Urothelium cell line (cell line): Measurements from ENCODE around the gene ERRFI1.
A peak's percentile ranks its signal among the peaks of the same experiment; 100 is the strongest.
"Not testable (repeated sequence)": the region's sequence is repeated elsewhere in the genome, so short reads cannot be mapped to it uniquely, and the experiment has no call there.

Experiments
- DNase-seq: peaks from one replicate; pipeline ENCODE4 v3.0.0; 2011; ENCODE audit warnings: low spot score, mixed read lengths
- FAIRE-seq: peaks from 2 replicates; lab custom pipeline; 2011; peaks lifted over from hg19 to GRCh38; lab: Jason Lieb, UNC

ERRFI1 gene, protein sequence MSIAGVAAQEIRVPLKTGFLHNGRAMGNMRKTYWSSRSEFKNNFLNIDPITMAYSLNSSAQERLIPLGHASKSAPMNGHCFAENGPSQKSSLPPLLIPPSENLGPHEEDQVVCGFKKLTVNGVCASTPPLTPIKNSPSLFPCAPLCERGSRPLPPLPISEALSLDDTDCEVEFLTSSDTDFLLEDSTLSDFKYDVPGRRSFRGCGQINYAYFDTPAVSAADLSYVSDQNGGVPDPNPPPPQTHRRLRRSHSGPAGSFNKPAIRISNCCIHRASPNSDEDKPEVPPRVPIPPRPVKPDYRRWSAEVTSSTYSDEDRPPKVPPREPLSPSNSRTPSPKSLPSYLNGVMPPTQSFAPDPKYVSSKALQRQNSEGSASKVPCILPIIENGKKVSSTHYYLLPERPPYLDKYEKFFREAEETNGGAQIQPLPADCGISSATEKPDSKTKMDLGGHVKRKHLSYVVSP

DNA sequence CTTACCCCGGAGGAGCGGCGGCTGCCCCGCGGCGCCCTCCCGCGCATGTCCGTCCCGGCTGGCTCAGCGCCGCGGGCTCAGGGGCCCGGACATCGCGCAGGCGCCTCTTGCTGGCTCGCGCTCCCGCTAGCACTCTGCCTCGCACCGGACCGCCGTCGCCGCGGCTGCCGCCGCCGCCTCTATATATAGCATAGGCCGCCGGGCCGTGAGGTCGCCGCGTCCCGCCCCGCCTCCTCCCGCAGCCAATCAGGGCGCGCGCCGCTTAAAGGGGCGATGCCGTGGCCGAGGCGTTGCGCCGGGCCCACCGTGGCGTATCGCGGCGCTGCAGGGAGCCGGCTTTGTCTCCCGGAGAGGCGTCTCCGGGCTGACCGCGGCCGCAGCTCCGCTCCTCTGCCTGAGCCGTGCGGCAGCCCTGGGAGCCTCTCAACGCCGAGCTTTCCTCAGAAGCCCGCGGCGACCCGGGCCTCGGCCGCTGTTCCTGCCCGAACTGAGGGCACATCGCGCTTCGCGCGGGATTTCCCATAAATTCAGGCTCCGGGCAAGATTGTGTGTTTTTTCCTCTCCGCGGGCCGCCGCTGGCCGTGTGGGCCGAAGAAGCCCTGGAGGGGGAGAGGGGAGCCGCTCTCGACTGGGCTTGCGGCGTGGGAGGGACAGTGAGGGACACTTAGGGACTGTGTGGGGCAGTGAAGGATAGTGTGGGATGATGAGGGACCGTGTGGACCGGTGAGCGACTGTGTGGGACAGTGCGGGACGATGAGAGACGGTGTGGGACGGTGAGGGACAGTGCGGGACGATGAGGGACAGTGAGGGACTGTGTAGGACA lies at the start of gene ERRFI1:
Gene ERRFI1 (minus strand): TSS at position 157 of the 823 bp plus-strand sequence. CDS start 10,690 bp downstream, outside the sequence.
- DNase-seq: peak; percentile 91
- FAIRE-seq: no peak

DNA sequence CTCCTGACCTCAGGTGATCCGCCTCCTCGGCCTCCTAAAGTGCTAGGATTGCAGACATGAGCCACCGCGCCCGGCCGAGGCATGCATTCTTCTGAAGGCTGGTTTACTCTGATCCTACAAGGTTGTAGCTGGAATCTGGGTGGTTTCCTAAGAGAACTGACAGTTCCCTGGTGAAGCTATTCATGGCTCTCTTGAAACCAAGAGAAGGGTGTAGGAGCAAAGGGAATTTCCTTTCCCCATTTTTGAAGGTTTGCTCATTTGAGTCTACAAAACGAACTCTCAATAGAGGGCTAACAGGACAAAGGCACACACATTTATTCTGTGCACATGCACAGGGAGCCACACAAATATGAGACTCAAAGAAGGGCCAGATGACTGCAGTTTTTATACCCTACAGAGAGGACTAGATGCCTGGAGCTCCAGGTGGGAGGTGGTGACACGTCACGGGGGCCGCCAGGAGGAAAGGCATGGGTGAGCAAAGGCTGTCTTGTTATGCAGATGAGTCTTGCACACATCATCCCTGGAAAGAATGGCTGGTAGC lies 49.5 kb upstream of the ERRFI1 start:
- no peak for FAIRE-seq
- DNase-seq: no peak

DNA sequence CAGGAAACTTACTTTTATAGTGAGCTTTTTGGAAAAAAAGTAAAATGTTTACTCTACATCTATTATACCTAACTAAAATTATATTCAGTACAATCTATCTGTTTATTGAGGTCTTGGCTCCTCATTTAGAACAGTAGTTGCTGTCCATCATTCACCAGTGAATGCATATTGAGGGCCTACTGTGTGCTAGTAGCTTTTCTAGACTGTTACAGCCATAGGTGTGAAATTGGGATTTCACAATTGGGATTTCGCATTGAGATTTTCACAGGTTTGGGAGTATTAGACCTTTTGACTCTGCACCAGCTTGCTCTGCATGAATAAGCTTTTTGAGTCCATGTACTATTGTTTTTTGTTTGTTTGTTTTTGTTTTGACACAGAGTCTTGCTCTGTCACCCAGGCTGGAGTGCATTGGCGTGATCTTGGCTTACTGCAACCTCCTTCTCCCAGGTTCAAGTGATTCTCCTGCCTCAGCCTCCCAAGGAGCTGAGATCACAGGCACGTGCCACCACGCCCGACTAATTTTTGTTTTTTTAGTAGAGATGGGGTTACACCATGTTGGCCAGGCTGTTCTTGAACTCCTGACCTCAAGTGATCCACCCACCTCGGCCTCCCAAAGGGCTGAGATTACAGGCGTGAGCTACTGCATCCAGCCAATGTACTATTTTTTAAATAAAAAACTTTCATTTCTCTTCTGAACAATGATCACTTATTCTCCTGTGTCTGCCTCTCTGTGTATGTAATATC lies 47.2 kb upstream of the ERRFI1 start:
- FAIRE-seq (no peak), DNase-seq (no peak)

GRCh38 chr1:8070381-8070811 lies 44.3 kb upstream of the ERRFI1 start:
- FAIRE-seq (no peak), DNase-seq (no peak)

DNA sequence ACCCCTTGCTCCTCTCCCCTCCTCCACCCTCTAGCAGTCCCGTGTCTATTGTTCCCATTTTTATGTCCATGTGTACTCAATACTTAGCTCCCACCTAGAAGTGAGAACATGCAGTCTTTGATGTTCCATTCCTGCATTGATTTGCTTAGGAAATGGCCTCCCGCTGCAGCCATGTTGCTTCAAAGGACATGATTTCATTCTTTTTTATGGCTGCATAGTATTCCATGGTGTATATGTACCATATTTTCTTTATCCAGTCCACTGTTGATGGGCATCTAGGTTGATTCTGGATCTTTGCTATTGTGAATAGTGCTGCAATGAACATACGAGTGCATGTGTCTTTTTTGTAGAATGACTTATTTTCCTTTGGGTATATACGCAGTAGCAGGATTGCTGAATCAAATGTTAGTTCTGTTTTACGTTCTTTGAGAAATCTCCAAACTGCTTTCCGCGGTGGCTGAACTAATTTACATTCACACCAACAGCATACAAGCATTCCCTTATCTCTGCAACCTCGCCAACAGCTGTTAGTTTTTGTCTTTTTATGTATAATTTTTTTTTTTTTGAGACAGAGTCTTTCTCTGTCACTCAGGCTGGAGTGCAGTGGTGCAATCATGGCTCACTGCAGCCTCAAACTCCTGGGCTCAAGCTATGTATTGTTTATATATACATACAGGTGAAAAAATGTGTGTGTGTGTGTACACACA lies 43.7 kb upstream of the ERRFI1 start:
- not testable (repeated sequence) for FAIRE-seq, DNase-seq

- no peak for FAIRE-seq
- no peak for DNase-seq
Measured at GRCh38 chr1:8065369-8065768, 39.3 kb upstream of the ERRFI1 start.

- FAIRE-seq: no peak
Measured at GRCh38 chr1:8063298-8064036, 37.4 kb upstream of the ERRFI1 start.

DNA sequence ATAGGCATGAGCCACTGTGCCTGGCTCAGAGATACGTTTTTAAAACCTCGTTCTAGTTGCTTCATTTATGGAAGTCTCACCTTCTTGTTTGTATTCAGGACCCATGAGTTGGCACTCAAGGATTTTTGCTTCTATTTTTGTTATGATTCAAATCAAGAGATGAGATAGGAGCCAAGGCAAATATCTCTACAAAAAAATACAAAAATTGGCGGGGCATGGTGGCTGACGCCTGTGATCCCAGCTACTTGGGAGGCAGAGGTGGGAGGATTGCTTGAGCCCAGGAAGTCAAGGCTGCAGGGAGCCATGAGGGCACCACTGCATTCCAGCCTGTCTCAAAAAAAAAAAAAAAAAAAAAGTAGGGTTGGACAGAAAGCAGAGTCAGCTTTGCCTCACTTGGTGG lies 36.8 kb upstream of the ERRFI1 start:
- DNase-seq (no peak), FAIRE-seq (no peak)

More at GRCh38 chr1:8063298-8064036, 37.4 kb upstream of the ERRFI1 start:
- no peak for DNase-seq

GRCh38 chr1:8061673-8062386 lies 35.7 kb upstream of the ERRFI1 start:
- FAIRE-seq (no peak), DNase-seq (no peak)

DNA sequence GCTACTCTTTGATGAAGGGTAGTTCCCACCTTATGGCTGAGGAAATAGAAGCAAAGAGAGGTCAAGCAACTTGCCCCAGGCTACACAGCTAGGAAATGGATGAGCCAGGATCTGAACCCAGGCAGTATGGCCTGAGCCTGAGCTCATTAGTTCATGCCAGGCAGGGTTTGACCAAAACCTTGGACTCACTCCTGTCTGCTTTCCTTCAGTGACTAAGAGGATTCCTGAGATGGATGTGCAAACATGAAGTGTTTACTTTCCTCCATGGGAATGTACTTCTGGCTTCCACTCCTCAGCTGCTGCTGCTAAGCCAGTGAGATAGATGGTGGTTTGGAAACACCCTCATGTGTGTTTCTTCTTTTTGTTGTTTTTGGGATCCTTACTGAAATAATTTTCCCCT lies 35.1 kb upstream of the ERRFI1 start:
- no peak for FAIRE-seq
- peak; percentile 62 for DNase-seq

- DNase-seq (no peak), FAIRE-seq (no peak)
Measured at GRCh38 chr1:8059161-8059622, 33.1 kb upstream of the ERRFI1 start.

DNA sequence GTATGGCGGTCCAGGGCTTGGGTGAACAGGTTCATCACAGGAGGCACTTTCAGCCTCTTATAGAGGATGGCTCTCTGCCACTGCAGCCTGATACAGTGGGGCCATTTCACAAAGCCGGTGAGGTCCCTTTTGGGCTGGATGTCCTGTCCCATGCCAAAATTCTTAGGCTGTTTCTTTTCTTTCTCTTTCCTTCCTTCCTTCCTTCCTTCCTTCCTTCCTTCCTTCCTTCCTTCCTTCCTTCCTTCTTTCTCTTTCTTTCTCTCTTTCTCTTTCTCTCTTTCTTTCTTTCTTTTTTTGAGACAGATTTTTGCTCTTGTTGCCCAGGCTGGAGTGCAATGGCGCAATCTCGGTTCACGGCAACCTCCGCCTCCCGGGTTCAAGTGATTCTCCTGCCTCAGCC lies 31.7 kb upstream of the ERRFI1 start:
- FAIRE-seq, DNase-seq: not testable (repeated sequence)

GRCh38 chr1:8055973-8056372 lies 29.9 kb upstream of the ERRFI1 start:
- peak; percentile 46 for DNase-seq
- FAIRE-seq: no peak

DNA sequence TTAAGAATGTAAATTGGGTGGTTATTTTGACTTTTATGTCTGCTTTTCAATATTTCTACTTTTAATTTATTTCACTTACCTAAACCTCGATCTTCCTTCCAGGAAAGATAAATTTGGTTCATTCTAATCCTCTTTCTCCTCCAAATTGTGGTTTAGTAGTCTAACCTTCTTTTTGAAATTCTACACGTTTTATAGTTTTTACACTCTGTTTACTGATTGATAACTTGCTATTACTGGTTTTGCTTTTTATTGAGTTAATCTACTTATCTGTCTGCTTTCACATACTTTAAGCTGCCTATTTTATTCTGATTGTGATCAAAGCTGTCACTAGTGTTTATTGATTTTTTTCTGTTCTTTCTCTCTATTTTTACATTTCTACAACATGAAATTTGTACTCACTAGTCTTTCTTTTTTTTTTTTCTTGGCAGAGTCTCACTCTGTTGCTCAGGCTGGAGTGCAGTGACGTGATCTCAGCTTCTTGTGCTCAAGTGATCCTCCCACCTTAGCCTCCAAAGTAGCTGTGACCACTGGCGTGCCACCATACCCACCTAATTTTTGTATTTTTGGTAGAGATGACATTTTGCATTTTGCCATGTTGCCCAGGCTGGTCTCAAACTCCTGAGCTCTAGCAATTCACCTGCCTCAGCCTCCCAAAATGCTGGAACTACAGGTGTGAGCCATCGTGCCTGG lies 27.9 kb upstream of the ERRFI1 start:
- FAIRE-seq: no peak
- DNase-seq: no peak

DNA sequence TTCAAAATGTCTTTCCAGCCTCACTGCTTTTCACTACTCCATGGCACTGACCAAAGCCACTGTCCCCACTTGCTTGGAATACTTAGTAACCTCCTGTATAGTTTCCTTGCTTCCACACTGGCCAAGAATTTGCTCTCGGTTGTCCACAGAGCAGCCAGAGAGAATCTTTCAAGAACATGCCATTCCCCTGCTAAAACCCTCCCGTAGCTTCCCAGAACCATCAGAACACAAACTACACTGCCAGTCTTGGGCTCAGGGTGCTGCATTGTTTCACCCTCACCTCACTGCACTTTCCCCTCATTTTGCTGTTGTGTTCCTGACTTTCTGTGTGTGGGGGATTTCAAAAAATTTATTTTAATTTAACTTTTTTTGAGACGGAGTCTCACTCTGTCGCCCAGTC lies 25.5 kb upstream of the ERRFI1 start:
- DNase-seq (no peak), FAIRE-seq (no peak)

- not testable (repeated sequence) for FAIRE-seq, DNase-seq
Measured at GRCh38 chr1:8049229-8049628, 23.1 kb upstream of the ERRFI1 start.

DNA sequence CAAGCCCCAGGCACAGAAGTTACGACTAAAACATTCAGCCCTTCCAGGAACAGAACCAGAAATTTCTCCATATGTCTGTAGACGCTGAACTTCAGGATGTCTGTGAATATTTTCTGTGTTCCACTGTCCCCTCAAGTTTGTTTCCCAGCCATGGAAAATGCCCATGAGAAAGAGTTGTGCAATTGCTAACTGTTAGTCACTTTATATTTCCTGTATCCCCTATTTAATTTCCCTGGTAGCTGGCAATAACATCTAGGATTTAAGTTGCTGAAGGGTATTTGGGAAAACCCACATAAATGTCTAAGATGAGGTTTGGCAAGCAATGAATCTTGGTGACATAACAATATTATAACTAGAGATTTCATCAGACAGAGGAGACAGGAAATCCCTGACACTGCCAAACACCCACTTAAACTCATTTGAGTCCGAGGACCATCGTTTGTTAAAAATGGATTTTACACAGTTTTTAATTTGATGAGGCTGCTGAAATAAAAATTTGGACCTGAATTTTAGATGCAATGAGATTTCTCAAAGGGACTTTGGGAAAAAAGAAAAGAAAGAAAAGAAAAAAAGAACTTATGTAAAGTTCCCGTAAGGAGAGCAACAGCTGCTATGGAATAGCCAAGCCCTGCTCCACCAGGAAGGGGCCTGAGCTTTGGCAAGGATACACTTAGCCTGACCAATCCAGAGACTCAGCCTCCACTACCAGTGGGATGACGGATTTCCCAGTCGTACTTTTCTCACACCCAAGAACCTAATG lies 21.8 kb upstream of the ERRFI1 start:
- FAIRE-seq (no peak), DNase-seq (no peak)
